Measurements from ENCODE around the gene HMCN2.
"Not testable (repeated sequence)": the region's sequence is repeated elsewhere in the genome, so short reads cannot be mapped to it uniquely, and the experiment has no call there.

The HMCN2 gene

GRCh38 chr9:130264414-130265350 lies 878 bp upstream of the HMCN2 start:
- DNase-seq, result no peak

GRCh38 chr9:130266236-130267098 lies 907 bp downstream of the HMCN2 start:
- DNase-seq, result no peak

- DNase-seq, result no peak
Measured at GRCh38 chr9:130267930-130268329, 2.4 kb downstream of the HMCN2 start.

GRCh38 chr9:130268521-130269211 lies 3.1 kb downstream of the HMCN2 start:
- no peak for DNase-seq

- DNase-seq, result no peak
Measured at GRCh38 chr9:130271473-130271872, 5.9 kb downstream of the HMCN2 start.

GRCh38 chr9:130275156-130275555 lies 9.6 kb downstream of the HMCN2 start:
- DNase-seq, result no peak

- DNase-seq, result no peak
Measured at GRCh38 chr9:130276121-130276520, 10.6 kb downstream of the HMCN2 start.

GRCh38 chr9:130276955-130277354 lies 11.4 kb downstream of the HMCN2 start:
- DNase-seq, result no peak

- DNase-seq, result not testable (repeated sequence)
Measured at GRCh38 chr9:130277525-130277924, 12.0 kb downstream of the HMCN2 start.

GRCh38 chr9:130283539-130284248 lies 18.1 kb downstream of the HMCN2 start:
- no peak for DNase-seq

- no peak for DNase-seq
Measured at GRCh38 chr9:130284249-130284625, 18.7 kb downstream of the HMCN2 start.

GRCh38 chr9:130284690-130285089 lies 19.1 kb downstream of the HMCN2 start:
- no peak for DNase-seq

- DNase-seq, result no peak
Measured at GRCh38 chr9:130285271-130285670, 19.7 kb downstream of the HMCN2 start.

- no peak for DNase-seq
Measured at GRCh38 chr9:130286072-130286770, 20.7 kb downstream of the HMCN2 start.

GRCh38 chr9:130286781-130287428 lies 21.3 kb downstream of the HMCN2 start:
- DNase-seq, result no peak

- peak; percentile 20 for DNase-seq
Measured at GRCh38 chr9:130287736-130288135, 22.2 kb downstream of the HMCN2 start.

GRCh38 chr9:130288393-130288792 lies 22.8 kb downstream of the HMCN2 start:
- peak; percentile 26 for DNase-seq

GRCh38 chr9:130288926-130289690 lies 23.5 kb downstream of the HMCN2 start:
- no peak for DNase-seq

- peak; percentile 59 for DNase-seq
Measured at GRCh38 chr9:130289711-130290241, 24.2 kb downstream of the HMCN2 start.
